Sciatic nerve (tissue), 2 donors: ENCODE measurements around the gene NEMP1. TPM values are rescaled to one million over a fixed set of nuclear protein-coding genes. Genes with fewer than 3 reads are reported as not detected.
"Not testable (repeated sequence)": the region's sequence is repeated elsewhere in the genome, so short reads cannot be mapped to it uniquely, and the experiment has no call there.

Experiments
- ATAC-seq: fragments of 200-7000 bp; cut with Tn5 transposase; one replicate; pipeline ENCODE4 v1.9.1; 2020; ENCODE audit warnings: mild to moderate bottlenecking, moderate library complexity
- DNase-seq: peaks from one replicate; pipeline ENCODE4 v3.0.0-alpha.2; 2020; ENCODE audit warnings: low spot score
- intact Hi-C: fragments of 100-400 bp; cut with DNase I; formaldehyde crosslinking; loops from one replicate; pipeline ENCODE4 v1.14.2; 2022
- total RNA-seq: library from RNA; stranded (reverse); fragmentation: NEBNext Ultra II Directional; extraction: Animal tissue kit (Norgen Biotek cat#: 25700); gene quantifications from one replicate; pipeline ENCODE4 v1.2.1, GENCODE V29; 2021
- donor health status: DM: no; HTN: no; CAD: no.
- donor health status: DM: no; HTN: no; CAD: no.

Gene NEMP1, protein sequence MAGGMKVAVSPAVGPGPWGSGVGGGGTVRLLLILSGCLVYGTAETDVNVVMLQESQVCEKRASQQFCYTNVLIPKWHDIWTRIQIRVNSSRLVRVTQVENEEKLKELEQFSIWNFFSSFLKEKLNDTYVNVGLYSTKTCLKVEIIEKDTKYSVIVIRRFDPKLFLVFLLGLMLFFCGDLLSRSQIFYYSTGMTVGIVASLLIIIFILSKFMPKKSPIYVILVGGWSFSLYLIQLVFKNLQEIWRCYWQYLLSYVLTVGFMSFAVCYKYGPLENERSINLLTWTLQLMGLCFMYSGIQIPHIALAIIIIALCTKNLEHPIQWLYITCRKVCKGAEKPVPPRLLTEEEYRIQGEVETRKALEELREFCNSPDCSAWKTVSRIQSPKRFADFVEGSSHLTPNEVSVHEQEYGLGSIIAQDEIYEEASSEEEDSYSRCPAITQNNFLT
- total RNA-seq, result 13.1 TPM

DNA sequence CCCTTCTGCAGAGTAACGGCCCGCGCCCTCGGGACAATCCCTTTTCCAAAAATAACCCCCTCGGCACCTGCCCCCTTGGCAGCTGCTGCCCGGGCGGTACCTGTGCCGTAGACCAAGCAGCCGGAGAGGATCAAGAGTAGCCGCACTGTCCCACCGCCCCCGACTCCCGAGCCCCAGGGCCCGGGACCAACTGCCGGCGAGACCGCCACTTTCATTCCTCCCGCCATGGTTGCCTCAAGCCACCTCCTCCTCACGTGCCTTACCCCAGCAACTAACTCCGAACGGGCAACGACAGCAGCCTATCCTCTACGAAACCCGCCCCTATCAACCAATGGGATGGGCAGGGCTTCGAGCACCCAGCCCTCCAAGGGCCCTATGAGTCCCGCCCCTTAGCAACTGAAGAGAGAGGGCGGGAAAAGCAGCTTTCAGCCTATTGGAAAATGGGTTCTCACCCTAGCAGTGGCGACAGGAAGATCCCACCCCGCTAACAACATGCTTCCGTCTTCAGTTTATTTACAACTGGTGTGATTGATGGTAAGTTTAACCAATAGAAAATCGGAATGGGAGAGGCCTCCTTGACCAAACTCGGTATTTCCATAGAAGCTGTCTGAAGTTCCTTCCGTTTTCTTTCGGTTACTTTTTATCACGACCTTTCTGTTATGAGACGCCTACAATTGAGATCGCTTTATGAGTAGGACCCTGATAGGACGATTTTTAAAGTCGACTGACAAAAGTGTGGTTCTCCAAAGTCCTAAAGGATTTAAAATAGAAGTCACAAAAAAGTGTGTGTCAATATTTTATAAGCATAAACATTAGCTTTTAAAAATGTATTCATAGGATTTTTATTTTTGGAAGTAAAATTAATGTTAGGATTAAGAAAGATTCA is at the start of gene NEMP1:
Gene NEMP1 (minus strand): TSS at position 273 of the 886 bp plus-strand sequence. CDS start 46 bp downstream, at position 227.
- ATAC-seq (peak; percentile 100), DNase-seq (peak; percentile 95)
- intact Hi-C loops, result no loop called here

DNA sequence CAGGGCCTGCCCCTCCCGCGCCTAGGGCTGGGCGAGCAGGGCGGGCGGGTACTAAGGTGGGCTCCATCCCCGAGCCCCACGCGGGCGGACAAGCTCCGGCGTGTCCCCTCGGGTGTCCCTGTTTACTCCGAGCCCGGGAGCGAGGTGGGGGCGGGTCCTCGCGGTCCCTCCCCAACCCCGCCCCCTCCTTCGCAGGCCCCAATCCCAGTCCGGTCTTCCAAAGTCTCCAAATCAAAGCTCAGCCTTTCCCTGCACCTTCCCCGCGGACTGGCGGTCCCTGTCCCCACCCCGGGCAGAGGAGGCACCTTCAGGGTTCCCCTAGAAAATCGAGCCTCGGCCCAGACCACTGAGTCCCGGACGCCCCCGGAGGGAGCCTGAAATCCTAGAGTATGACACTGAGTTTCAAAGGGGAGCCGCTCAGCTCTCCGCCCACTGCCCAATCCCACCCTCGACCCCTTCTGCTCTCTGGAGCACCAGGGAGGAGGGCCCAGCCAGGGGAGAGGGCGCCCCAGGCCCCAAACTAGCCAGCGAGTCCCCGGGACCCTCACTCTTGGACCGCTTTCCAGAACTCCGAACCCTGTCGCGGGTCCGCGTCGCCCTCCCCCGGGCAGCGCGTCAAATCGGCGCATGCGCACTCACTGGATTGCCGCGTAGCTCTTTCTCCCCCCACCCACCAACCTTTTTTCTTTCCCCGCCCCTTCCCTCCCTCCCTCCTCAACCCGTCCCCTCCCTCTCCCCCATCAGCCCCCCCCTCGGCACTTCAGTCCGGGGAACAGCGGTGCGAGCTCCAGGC is 49.3 kb upstream of the NEMP1 start, which contains the start of gene LRP1:
Gene LRP1 (plus strand): TSS at position 758 of the 793 bp plus-strand sequence. CDS start 482 bp downstream, outside the sequence.
- peak; percentile 95 for DNase-seq
- intact Hi-C loops, result no loop called here

DNA sequence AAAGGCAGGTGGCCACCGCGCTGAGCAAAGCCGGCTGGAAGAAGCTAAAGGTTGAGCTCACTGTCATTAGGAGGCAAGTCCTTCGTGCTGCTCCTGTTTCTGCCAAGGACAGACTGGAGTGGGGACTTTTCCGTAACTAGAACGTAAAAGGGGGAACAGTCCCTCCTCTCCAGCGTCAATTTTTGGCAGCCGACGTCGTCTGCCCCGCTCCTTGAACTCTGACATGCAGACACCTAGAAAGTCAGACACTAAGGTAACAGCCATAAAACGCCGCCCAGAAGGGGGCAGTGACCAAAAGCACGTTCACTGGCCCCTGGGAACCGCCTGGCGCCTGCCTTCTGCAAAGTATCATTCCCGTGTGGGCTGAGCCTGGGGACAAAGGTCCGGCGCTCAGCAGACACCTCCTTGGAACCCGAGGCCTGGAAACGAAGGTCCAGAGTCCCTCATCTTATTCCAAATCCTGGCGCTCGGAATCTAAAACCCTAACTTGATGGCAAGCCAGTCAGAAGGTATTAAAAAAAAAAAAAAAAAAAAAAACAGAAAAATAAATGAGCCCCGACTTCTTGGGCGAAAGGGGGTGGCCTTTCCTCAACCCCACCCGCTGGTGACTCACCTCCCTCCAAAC is 48.6 kb upstream of the NEMP1 start:
- ATAC-seq (peak; percentile 20), DNase-seq (peak; percentile 84)
- intact Hi-C loops, result no loop called here

More for the DNA sequence above, 49.3 kb upstream of the NEMP1 start, which contains the start of gene LRP1:
- ATAC-seq, result peak; percentile 83

DNA sequence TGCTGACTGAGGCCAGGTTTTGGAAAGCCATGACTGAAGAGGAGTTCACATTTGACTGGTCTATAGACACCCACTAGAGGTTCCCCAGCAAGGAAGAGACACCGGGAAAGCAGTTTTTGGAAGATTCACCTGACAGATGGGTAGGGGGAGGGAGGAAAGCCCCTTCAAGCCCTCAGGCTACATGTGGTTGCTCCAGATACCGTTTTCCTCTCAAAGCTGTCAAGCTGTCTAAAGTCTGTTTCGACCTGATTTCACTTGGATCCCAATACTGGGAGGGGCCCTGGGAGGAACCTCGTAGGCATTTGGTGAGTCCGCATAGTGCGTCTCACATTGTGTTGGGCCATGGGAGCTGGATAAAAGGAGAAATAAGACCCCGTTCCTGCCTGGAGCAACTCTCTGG is 48.0 kb upstream of the NEMP1 start:
- no peak for DNase-seq
- intact Hi-C loops, result no loop called here
- ATAC-seq, result no peak

DNA sequence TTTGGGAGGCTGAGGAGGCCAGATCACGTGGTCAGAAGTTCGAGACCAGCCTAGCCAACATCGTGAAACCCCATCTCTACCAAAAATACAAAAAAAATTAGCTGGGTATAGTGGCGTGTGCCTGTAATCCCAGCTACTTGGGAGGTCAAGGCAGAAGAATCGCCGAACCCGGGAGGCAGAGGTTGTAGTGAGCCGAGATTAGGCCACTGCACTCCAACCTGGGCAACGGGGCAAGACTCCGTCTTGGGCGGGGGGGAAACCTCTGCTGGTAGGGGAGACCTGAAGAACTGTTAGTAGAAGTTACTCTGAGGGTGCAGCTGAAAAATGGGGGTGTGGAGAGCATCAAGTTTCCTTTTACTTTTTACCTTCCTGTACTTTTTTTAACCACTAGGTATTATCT is 47.5 kb upstream of the NEMP1 start:
- no peak for DNase-seq
- intact Hi-C loops, result no loop called here
- ATAC-seq, result no peak

- peak; percentile 91 for DNase-seq
- intact Hi-C loops, result no loop called here
- peak; percentile 15 for ATAC-seq
Observed at GRCh38 chr12:57124261-57124877, 45.8 kb upstream of the NEMP1 start.

- ATAC-seq (no peak), DNase-seq (no peak)
- intact Hi-C loops, result no loop called here
Observed at GRCh38 chr12:57123813-57124212, 45.2 kb upstream of the NEMP1 start.

- intact Hi-C loops, DNase-seq, ATAC-seq: not testable (repeated sequence)
Observed at GRCh38 chr12:57120718-57121117, 42.1 kb upstream of the NEMP1 start.

GRCh38 chr12:57119294-57120085 is 40.9 kb upstream of the NEMP1 start:
- ATAC-seq (peak; percentile 7), DNase-seq (no peak)
- intact Hi-C loops, result no loop called here

GRCh38 chr12:57118711-57119271 is 40.2 kb upstream of the NEMP1 start:
- no peak for DNase-seq
- ATAC-seq, result peak; percentile 76
- intact Hi-C loops, result no loop called here

DNA sequence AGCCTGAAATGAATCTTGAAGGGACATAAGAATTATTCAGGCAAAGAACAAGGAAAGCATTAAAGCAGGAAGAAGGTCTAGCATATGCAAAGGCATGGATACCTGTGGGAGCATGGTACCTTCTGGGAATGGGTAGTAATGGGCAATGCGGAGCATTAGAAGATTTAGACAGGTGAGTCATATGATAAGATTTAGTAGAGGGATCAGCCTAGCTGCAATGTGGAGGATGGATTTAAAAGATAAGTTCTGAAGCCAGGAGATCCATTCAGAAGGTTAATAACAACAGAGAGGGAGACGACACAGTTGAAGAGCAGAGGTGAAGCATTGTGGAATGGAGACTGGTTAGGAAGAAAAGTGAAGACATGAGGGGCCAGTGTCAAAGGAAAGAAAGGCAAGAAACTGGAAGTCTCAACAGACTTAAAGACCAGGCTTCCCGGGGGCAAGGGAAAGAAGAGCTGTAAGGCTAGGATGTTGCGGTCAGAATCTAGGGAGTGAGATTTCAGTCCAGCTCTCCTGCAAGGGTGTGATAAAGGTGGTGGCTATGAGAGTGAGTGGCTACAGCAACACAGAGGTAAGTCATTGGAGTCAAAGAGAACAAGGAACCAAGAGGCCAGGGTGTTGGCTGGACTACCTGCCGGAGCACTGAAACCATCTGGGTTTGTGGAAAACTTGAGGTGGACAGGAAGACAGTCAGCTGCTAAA is 38.1 kb upstream of the NEMP1 start:
- intact Hi-C loops, result no loop called here
- ATAC-seq (no peak), DNase-seq (no peak)

DNA sequence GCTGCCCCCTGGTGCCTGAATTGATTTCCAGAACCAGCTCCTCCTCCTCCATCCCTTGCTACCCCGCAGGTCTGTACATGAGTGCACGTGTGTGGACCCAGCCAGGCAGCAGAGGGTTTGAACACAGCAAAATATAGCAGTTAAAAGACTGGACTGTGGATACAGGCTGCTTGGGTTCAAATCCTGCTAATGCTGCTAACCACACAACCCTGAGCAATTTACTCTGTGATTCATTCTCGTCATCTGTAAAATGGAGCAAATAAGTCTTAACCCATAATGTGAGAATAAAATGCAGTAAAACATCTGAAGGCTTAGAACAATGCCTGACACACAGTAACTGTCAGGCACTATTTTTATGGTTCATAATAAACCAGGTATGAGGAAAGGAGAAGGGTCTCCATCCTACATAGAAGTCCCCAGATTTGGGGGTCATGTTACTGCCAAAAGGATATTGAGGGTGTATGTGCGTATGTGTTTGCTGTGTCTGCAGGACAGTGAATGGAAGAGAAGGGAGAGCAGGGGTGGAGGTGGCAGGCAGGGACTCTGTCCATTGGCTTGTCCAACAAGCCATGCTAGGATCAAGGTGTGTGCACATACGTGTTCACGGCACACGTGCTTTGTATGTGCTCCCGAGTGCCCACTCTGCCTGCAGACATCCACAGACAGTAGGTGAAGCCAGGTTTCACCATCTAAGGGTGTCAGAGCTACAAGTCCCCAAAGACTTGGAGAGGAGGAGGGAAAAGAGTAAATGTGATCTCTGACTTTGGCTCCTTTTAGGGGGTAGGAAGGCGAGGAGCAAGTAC is 34.1 kb upstream of the NEMP1 start:
- no peak for DNase-seq
- ATAC-seq, result peak; percentile 70
- intact Hi-C loops, result no loop called here

GRCh38 chr12:57111031-57111734 is 32.6 kb upstream of the NEMP1 start, which contains the start of gene STAT6:
Gene STAT6 (minus strand): TSS chr12:57111362. CDS start chr12:57108278, 3,084 bp downstream.
- intact Hi-C loops, result no loop called here
- ATAC-seq (peak; percentile 85), DNase-seq (peak; percentile 90)

DNA sequence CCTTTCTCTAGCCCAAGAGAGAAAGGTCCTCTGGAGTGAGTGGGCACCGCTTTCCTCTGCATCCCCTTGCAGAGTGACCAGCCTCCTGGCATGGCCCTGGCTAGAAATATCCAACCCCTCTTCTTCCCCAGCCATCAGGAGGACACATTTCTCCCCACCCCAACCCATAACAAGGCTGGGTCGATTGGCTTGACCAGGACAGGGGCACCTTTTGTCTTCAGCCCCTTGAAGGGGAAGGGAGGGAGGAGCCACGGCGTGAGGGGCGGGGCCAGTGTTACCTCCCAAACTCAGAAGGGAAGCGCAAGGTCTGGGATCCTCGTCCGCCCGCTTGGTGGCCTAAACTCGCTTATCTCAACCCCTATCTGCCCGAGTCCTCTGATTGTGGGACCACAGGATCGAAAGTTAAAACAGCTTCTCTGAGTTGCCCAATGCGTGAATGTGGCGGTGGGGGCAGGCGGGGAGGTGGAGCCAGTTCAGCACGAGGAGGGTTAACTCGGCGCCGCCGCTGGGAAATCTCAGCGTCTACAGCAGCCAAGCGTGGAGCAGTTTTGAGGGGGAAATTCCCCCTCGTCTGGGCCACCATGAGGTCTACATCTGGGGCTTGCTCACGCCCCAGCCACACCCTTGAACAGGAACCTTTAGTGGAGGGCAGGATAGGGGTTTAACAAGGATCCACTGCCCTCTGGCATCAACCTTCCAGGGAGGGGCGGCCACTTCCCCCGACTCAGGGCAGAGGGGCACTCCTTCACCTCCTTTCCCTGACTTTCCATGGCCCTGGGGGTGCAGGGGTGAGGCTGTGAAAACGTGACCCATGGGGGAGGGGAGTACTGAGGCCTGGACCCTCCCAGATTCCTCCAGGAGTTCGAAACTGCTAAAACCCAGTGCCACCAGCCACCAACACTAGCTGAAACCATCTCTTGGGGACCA is 31.8 kb upstream of the NEMP1 start:
- DNase-seq, result peak; percentile 90
- peak; percentile 25 for ATAC-seq
- intact Hi-C loops, result no loop called here
